Mucosa of descending colon (tissue), 3 donors: ENCODE measurements around the gene KCNK6. TPM values are rescaled to one million over a fixed set of nuclear protein-coding genes. Genes with fewer than 3 reads are reported as not detected.

ENCODE experiments used
- ATAC-seq: fragments of 200-7000 bp; cut with Tn5 transposase; one replicate; pipeline ENCODE4 v1.9.1; 2020; ENCODE audit warnings: mild to moderate bottlenecking, moderate library complexity
- DNase-seq, 3 donors: peaks; one replicate each; pipeline ENCODE4 v3.0.0-alpha.2; 2020
- H3K36me3 ChIP-seq: fragments of 200-600 bp; one replicate; pipeline ENCODE4 v1.8.0; 2021; ENCODE audit warnings: low read depth, mild to moderate bottlenecking
- H3K4me1 ChIP-seq: fragments of 200-600 bp; one replicate; pipeline ENCODE4 v1.8.0; 2021; ENCODE audit warnings: low read depth, mild to moderate bottlenecking
- H3K4me3 ChIP-seq: fragments of 200-600 bp; one replicate; pipeline ENCODE4 v1.8.0; 2021; ENCODE audit warnings: mild to moderate bottlenecking
- H3K9me3 ChIP-seq: fragments of 200-600 bp; one replicate; pipeline ENCODE4 v1.8.0; 2021; ENCODE audit warnings: mild to moderate bottlenecking
- intact Hi-C, 2 donors: fragments of 100-400 bp; cut with DNase I in 1 of 2; cut with micrococcal nuclease in 1 of 2; formaldehyde crosslinking; loops; one replicate each; pipeline versions ENCODE4 v1.11.0 to v1.11.1; 2022; cut with DNase I, micrococcal nuclease
- total RNA-seq, 3 donors: library from RNA; stranded (reverse); fragmentation: NEBNext Ultra II Directional in 2 of 3; extraction: Animal tissue kit (Norgen Biotek cat#: 25700) in 2 of 3; gene quantifications; one replicate each; pipeline versions ENCODE4 v1.2.1 to v1.2.4, GENCODE V29; 2021 to 2023
- TF ChIP-seq, protein P1 (sequence below): fragments of 200-600 bp; IDR thresholded peaks from one replicate; pipeline ENCODE4 v1.8.0; 2022; ENCODE audit warnings: antibody characterized with exemption, mild to moderate bottlenecking
- donor health status: DM: no; HTN: no; CAD: no; lungs with moderate emphysema.
- donor health status: DM: no; HTN: no; CAD: no.
- donor health status: DM: no; HTN: yes; CAD: no.

Gene KCNK6
- total RNA-seq, 3 donors from 2014 or later: 24.8 to 27.8 (median 25.6) TPM

DNA sequence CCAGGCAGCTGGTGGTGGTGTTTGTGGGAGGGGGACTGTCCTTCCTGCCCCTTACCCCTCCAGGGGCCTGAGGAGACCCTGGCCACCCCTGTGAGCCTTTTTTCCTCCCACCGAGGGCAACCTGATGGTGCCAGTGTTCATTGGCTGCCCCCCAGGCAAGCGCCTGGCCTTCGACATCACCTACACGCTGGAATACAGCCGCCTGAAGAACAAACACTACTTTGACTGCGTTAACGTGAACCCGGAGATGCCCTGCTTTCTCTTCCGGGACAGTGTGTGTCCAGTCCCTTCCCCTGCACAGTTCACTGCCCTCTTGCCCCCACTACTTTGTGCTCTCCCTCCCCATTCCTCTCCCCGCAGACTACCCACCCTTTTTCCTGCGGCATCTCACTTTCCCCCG lies 47.4 kb downstream of the KCNK6 start:
- no peaks in the 10 kb centered on the region for H3K36me3 ChIP-seq
- TF ChIP-seq, protein P1, sequence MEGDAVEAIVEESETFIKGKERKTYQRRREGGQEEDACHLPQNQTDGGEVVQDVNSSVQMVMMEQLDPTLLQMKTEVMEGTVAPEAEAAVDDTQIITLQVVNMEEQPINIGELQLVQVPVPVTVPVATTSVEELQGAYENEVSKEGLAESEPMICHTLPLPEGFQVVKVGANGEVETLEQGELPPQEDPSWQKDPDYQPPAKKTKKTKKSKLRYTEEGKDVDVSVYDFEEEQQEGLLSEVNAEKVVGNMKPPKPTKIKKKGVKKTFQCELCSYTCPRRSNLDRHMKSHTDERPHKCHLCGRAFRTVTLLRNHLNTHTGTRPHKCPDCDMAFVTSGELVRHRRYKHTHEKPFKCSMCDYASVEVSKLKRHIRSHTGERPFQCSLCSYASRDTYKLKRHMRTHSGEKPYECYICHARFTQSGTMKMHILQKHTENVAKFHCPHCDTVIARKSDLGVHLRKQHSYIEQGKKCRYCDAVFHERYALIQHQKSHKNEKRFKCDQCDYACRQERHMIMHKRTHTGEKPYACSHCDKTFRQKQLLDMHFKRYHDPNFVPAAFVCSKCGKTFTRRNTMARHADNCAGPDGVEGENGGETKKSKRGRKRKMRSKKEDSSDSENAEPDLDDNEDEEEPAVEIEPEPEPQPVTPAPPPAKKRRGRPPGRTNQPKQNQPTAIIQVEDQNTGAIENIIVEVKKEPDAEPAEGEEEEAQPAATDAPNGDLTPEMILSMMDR: no peak
- peaks cover 4% of the 10 kb centered on the region for H3K9me3 ChIP-seq
- ATAC-seq: no peak
- H3K4me1 ChIP-seq: peaks cover 7% of the 10 kb centered on the region
- no peak overlapping the region for H3K4me3 ChIP-seq
- intact Hi-C loops: no loop called here
- no peak for DNase-seq

DNA sequence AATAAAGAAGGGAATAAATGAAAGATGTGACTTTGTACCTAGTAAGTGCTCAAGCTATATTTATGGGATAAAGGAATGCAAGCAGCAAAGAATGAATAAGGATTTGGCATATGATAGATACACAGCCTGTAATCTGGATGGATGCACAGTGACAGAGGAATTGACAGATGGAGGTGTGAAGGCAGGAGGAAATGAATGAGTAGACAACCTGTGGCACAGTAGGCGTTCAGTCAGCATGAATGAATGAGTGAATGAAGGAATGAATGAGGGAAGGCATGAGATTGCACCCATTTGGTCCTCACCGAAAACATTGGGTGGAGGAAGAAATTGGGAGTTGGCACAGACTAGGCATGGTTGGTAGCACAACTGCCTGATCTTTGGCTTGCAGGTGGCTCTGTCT lies 49.9 kb downstream of the KCNK6 start:
- ATAC-seq (no peak), DNase-seq (no peak)
- H3K9me3 ChIP-seq: peaks cover 3% of the 10 kb centered on the region
- peaks cover 4% of the 10 kb centered on the region for H3K36me3 ChIP-seq
- no peak overlapping the region for H3K4me3 ChIP-seq
- TF ChIP-seq, protein P1: no peak
- intact Hi-C loops: no loop called here
- no peaks in the 10 kb centered on the region for H3K4me1 ChIP-seq

DNA sequence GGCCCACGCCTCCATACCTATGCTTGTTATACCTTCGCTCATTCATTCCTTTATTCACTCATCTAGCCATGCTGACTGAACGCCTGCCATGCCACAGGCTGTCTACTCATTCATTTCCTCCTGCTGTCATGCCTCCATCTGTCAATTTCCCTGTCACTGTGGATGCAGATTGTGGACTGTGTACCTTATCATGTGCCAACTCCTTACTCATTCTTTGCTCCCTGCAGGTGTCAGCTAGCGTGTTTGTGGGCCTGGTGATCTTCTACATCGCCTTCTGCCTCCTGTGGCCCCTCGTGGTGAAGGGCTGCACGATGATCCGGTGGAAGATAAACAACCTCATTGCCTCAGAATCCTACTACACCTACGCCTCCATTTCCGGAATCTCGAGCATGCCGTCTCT lies 50.7 kb downstream of the KCNK6 start:
- TF ChIP-seq, protein P1: no peak
- DNase-seq (no peak), ATAC-seq (no peak)
- peaks cover 5% of the 10 kb centered on the region for H3K36me3 ChIP-seq
- H3K4me3 ChIP-seq: no peak overlapping the region
- H3K4me1 ChIP-seq: peaks cover 2% of the 10 kb centered on the region
- H3K9me3 ChIP-seq: no peaks in the 10 kb centered on the region
- intact Hi-C loops: no loop called here

DNA sequence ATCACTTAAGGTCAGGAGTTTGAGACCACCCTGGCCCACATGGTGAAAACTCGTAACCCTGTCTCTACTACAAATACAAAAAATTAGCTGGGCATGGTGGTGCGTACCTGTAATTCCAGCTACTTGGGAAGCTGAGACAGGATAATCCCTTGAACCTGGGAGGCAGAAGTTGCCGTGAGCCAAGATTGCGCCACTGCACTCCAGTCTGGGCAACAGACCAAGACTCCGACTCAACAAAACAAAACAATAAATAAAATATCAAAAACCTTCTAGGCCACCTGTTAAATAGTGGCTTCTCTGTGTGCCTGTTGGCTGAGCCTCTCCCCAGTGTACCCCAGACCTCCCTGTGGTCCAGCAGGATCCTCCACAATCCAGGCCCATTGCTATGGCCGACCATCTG lies 51.4 kb downstream of the KCNK6 start:
- no peak for ATAC-seq
- H3K4me3 ChIP-seq: no peak overlapping the region
- intact Hi-C loops: no loop called here
- TF ChIP-seq, protein P1: no peak
- H3K36me3 ChIP-seq: peaks cover 5% of the 10 kb centered on the region
- H3K9me3 ChIP-seq: no peaks in the 10 kb centered on the region
- no peak for DNase-seq
- peaks cover 9% of the 10 kb centered on the region for H3K4me1 ChIP-seq

DNA sequence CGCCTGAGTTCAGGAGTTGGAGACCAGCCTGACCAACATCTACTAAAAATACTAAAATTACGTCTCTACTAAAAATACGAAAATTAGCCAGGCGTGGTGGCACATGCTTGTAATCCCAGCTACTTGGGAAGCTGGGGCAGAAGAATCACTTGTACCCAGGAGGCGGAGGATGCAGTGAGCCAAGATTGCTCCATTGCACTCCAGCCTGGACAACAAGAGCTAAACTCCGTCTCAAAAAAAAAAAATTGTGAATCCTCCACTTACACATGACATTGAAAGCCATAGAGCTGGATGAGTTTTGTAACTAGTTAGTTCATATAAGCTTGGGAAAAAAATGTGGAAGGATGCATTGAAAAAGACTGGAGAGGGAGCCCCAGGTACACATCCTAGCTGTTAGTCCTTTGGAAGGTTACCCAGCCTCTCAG lies 54.3 kb downstream of the KCNK6 start:
- ATAC-seq (no peak), DNase-seq (peak in 1 of 3 donors; percentile 12)
- peaks cover 13% of the 10 kb centered on the region for H3K4me1 ChIP-seq
- TF ChIP-seq, protein P1: no peak
- H3K4me3 ChIP-seq: peak overlapping the region; percentile 83
- peaks cover 5% of the 10 kb centered on the region for H3K36me3 ChIP-seq
- intact Hi-C loops: no loop called here
- no peaks in the 10 kb centered on the region for H3K9me3 ChIP-seq
